NCI-H146 treated with DMSO at 0.1 percent for 48 hours (cell line): ENCODE results near the gene EP400.
"Not testable (repeated sequence)": the region's sequence is repeated elsewhere in the genome, so short reads cannot be mapped to it uniquely, and the experiment has no call there.

Experiments used
- DNase-seq: peaks from one replicate; lab custom pipeline; 2025; ENCODE audit not compliant: unreplicated experiment; lab: John Stamatoyannopoulos, UW

EP400 gene

DNA sequence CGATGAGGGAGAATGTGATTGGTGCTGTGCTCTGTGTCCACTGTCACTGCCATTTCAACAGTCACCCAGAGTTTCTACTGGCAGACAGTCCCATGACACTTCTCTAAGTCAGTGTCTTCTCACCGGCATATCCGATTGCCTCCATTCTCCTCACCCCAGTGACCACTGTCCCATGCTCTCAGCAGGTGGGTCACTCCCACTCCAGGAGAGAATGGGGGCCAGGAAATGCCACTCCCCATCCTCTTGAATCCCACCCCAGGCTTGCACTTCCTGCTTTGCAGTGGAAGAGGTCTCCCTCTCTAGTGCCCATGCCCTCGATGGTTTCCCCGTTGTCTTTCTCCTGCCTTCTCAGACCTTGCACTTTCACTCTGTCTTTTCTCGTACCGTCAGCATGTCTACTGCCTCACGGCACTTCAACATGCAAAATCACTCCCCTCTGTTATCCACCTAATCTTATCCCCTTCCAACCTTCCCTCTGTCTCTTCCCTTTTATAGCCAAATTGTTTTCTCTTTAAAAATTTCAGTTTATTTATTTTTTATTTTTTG lies 2.2 kb upstream of the EP400 start:
- no peak for DNase-seq

DNA sequence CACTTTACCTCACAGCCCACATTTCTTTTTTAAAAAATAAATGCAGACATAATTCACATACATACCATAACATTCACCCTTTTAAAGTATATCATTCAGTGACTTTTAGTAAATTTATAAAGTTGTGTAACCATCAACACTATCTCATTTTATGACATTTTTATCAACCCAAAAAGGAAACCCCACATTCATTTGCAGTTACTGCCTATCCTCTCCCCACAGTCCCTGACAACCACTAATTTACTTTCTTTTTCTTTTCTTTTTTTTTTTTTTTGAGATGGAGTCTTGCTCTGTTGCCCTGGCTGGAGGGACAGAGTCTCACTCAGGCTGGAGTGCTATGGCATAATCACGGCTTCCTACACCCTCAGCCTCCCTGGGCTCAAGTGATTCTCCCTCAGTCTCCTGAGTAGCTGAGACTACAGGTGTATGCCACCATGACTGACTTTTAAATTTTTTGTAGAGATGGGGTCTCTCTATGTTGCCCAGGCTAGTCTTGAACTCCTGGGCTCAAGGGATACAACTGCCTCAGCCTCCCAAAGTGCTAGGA lies 1.5 kb upstream of the EP400 start:
- DNase-seq: no peak

DNA sequence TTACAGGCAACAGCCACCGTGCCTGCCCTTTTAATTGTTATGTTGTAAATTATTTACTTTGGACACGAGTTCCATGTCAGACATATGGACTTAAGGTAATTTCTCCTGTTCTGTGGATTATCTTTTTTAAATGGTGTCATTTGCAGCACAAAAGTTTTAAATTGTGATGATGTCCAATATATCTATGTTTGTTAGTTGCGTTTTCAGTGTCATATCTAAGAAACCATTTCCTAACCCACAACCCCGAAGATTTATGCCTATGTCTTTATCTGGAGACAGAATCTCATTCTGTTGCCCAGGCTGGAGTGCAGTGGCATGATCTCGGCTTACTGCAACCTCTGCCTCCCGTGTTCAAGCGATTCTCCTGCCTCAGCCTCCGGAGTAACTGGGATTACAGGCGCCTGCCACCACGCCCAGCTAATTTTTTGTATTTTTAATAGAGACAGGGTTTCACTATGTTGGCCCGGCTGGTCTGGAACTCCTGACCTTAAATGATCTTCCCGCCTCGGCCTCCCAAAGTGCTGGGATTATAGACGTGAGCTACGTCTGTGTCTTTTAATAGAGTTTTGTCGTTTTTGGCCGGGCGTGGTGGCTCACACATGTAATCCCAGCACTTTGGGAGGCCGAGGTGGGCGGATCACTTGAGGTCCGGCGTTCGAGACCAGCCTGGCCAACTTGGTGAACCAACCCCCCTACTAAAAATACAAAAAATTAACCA lies 870 bp upstream of the EP400 start:
- not testable (repeated sequence) for DNase-seq

DNA sequence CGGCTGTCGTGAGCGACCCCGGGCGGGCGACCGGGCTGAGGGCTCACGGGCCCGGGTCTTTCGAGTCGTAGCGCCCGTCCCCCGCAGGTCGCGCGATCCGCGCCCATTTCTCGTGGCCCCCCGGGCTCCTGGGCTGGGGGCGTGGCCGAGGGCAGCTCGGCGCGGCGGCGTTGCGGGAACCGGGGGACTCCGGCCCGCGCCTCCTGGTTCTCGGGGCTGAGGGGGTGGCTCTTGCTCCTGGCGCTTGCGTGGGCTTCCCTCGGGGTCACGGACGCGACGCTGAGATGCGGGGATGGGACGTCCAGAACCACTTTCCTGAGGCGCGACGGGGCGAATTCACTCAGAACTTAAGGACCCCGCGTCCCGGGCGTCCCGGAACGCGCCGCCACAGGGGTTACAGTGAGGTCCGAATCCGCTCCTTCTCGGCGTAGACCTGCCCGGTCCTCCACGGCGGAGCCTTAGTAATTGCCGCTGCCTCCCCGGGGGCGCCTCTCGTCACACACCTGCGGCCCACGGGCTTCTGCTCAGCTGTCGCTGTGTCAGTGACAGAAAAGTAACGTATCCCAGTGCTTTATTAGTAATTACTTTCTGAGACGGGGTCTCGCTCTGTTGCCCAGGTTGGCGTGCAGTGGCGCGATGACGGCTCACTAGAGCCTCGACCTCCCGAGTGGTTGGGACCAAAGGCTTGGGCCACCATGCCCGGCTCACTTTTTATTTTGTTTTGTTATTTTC lies 606 bp downstream of the EP400 start:
- DNase-seq: no peak

DNA sequence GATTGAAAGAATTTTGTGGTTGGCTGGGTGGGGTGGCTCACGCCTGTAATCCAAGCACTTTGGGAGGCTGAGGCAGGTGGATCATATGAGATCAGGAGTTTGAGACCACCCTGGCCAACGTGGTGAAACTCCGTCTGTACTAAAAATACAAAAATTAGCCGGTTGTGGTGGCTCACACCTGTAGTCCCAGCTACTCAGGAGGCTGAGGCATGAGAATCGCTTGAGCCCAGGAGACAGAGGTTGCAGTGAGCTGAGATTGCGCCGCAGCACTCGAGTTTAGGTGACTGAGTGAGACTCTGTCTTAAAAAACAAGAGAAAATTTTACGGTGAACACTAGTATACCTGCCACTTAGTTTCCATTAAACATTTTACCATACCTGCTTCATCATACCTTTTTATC lies 4.1 kb downstream of the EP400 start:
- not testable (repeated sequence) for DNase-seq

DNA sequence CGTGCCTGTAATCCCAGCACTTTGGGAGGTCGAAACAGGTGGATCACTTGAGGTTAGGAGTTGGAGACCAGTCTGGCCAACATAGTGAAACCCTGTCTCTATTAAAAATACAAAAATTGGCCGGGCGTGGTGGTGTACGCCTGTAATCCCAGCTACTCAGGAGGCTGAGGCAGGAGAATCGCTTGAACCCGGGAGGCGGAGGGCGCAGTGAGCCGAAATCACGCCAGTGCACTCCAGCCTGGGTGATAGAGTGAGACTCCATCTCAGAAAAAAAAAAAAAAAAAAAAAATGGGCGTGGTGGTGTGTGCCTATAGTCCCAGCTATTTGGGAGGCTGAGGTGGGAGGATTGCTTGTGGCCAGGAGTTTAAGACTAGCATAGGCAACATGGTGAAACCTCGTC lies 4.7 kb downstream of the EP400 start:
- not testable (repeated sequence) for DNase-seq

DNA sequence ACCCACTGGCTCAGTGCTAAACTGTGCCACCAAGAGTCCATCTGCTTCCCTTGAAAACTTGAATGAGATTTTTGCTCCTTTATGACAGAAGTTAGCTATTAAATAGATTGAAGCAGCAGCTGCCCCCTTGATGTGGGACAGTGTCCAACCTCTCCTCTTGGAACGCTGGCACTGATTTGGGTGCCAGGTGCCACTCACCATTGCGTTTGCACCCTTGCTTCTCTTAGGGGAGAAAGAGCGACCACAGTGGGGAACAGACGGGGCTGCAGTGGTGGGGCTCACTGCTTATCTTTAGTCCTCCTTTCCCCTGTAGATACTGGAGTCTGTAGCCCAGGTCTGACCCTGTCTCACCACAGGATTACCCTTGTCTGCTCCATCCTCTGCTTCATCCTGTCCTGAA lies 9.4 kb downstream of the EP400 start:
- no peak for DNase-seq

DNA sequence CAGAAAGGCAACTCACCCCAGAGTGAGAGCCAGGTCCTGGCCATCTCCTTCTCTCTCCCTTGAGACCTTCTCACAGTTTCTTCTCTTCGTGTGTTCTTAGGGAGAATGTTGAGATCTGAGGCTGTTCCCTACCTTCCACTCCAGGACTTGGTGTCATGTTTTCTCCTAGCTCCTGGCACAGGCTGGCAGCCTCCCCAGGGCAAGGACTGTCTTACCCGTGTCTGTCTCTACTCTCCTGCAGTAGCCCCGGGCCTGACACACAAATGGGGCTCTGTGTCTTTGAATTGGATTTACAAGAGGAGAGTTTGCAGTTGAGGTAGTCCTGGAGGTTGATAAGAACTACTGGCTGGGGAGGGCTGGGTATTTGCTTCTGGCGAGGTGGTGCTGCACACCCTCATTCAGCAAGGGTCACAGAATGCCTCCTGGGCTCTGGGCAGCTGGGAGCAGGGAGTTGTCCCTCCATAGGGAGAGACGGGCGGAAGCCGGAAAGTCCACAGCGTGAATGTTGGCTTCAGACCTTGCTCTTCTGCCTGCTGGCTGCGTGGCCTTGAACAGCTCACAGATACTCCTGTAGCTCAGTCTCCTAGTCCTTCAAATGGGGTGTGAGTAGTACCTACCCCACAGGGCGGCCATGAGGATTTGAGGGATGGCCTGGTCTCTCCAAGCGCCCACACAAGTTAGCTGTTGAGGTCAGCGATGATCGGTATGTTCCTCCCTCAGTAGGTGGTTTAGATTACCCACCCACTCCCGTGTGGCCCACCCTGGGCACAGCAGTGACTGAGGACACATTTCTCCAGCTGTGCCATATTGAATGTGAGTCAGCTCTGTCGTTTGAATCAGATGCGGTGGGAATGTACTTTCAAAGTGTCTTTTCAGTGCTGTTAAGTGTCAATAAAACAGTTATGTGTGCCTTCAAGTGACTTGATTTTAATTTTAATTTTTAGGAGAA lies 10.2 kb downstream of the EP400 start:
- no peak for DNase-seq

DNA sequence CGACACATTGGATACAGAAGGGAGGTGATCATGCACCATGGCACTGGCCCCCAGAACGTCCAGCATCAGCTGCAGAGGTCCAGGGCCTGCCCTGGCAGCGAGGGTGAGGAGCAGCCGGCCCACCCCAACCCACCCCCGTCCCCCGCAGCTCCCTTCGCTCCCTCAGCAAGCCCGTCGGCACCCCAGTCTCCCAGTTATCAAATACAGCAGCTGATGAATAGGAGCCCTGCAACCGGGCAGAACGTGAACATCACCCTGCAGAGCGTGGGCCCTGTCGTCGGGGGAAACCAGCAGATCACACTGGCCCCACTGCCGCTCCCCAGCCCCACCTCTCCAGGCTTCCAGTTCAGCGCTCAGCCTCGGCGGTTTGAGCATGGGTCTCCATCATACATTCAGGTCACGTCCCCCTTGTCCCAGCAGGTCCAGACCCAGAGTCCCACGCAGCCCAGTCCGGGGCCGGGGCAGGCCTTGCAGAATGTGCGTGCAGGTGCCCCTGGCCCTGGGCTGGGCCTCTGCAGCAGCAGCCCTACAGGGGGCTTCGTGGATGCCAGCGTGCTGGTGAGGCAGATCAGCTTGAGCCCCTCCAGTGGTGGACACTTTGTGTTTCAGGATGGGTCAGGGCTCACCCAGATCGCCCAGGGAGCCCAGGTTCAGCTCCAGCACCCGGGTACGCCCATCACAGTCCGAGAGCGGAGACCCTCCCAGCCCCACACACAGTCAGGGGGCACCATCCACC lies 11.0 kb downstream of the EP400 start:
- DNase-seq: not testable (repeated sequence)

DNA sequence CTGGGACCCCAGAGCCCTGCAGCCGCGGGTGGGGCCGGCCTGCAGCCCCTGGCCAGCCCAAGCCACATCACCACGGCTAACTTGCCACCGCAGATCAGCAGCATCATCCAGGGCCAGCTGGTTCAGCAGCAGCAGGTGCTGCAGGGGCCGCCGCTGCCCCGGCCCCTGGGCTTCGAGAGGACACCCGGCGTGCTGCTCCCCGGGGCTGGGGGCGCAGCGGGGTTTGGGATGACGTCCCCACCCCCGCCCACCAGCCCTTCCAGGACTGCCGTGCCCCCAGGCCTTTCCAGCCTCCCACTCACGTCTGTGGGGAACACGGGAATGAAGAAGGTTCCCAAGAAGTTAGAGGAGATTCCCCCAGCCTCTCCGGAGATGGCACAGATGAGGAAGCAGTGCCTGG lies 11.6 kb downstream of the EP400 start:
- not testable (repeated sequence) for DNase-seq

DNA sequence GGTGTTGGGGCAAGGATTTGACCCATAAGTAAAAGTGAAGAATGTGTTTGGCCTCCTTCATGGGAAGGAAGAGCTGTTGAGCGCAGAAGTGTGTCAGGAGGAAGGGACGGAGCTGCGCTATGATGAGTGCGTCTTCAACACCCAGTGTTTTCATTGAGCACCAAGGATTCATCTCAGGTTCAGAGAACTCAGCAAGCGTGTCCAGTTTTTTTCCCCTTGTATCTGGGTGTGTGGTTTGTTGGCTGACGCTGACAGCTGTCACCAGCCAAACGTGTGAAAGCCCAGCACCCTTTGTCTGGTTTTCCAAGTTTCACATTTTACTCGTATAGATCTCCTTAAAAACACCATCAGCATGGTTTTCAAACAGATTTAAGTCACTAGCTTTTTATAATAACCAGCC lies 12.3 kb downstream of the EP400 start:
- no peak for DNase-seq

DNA sequence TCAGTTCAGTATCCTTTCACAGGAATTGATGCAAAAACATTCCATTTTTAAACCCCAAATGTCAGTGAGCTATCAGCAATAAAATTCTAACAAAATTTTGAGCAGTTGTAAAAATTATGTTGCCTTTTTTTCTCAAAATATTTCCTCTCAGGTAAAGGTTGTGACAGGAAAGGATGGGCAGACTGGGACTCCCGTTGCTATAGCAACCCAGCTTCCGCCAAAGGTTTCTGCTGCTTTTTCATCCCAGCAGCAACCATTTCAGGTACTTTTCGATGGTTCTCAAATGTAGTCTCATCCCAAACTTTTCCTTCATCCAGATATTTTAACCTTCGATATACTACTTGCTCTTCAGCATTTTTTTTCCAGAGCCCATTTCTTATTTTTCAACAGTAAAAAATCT lies 13.6 kb downstream of the EP400 start:
- no peak for DNase-seq

DNA sequence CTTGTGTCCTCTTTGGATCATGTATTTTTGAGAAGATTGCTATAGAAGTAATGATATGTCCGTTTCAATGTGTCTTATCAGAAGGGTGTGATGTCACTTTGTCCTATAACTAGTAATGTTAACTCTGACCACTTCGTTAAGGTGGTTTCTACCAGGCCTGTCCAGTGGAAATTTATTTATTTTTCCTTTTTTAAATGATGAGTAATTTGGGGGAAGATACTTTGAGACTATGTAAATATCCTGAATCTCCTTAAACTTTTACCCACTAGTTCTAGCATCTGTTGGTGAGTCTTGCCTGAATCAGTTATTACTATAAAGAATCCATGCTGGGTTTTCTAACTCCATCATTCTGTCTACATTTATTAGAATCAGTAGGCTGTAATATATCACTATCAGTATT lies 15.3 kb downstream of the EP400 start:
- no peak for DNase-seq

DNA sequence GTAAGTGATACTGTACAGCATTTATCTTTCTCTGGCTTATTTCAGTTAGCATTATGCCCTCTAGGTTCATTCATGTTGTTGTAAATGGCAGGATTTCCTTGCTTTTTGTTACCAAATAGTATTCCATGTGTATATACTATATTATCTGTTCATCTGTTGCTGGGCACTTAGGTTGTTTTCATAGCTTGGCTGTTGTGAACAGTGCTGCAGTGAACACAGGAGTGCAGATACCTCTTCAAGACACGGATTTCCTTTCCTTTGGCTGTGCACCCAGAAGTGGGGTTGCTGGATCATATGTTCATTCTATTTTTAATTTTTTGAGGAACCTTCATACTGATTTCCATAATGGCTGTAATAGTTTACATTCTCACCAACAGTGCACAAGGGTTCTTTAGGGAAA lies 21.5 kb downstream of the EP400 start:
- DNase-seq: no peak

DNA sequence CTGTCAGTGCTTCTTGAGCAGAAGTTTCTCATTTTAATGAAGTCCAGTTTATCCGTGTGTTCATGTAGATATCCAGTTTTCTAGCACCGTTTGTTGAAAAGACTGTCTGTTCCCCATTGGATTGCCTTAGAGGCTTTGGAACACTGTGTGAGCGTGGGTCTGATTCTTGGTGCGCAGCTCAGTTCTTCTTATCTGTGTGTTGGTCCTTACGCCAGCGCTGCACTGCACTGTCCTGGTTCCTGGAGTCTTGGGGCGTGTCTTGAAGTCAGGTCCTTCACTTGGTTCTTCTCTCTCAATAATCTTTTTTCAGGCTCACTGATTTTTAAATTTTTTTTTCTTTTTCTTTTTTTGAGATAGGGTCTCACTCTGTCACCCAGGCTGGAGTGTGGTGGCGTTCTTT lies 25.5 kb downstream of the EP400 start:
- DNase-seq: no peak

DNA sequence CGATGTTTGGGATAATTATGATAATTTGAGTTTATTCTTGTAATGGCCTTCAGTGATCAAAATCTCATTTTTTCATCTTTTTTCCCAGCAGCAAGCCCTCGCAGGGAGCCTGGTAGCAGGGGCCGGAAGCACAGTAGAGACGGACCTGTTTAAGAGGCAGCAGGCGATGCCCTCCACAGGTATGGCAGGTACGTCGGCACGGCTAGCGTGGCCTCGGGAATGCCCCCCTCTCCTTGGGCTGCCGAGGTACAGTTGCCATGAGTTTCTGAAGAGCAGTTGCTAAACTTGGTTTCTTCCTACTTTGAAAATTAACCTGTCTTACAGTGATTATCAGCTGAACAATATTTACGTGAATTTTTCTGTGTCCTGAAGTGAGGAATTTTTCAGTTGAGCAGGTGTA lies 29.9 kb downstream of the EP400 start:
- DNase-seq: no peak

DNA sequence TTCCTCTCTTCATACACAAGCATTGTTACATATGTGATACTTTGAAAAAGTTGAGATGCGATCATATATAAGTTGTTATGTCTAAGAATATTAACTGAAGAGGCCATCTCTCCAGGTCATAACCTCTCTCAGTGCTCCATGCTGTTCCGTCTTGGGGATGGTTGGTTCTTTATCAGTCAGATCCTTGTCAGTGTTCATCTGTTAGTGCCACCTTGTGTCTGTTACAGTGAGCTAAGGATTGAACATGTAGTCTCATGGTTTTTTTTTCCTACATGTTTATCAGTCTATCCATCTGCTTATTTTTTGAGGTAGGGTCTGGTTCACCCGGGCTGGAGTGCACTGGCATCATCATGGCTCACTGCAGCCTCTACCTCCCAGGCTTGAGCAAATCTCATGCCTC lies 30.5 kb downstream of the EP400 start:
- no peak for DNase-seq

DNA sequence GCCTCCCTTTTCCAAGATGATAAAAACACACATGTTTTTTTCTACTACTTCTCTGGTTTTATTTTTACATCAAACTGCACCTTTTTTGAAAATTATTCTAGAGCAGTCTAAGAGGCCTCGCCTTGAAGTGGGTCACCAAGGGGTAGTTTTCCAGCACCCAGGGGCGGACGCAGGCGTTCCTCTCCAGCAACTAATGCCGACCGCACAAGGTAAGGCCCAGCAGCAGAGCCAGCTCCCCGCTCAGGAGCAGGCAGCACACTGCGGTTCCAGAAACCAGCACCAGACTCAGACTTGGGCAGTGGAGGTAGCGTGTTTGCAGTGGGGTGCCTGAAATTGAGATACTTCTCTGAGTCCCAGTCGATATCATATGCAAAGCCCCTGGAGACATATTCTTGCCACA lies 31.6 kb downstream of the EP400 start:
- DNase-seq: no peak

DNA sequence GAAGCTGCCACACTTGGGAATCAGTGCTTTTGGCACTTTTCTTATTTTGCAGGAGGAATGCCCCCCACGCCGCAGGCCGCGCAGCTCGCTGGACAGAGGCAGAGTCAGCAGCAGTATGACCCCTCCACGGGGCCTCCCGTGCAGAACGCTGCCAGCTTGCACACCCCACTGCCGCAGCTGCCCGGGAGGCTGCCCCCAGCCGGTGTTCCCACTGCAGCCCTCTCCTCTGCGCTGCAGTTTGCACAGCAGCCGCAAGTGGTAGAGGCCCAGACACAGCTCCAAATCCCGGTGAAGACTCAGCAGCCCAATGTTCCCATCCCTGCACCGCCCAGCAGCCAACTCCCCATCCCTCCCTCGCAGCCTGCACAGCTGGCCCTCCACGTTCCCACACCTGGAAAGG lies 32.3 kb downstream of the EP400 start:
- DNase-seq: no peak

DNA sequence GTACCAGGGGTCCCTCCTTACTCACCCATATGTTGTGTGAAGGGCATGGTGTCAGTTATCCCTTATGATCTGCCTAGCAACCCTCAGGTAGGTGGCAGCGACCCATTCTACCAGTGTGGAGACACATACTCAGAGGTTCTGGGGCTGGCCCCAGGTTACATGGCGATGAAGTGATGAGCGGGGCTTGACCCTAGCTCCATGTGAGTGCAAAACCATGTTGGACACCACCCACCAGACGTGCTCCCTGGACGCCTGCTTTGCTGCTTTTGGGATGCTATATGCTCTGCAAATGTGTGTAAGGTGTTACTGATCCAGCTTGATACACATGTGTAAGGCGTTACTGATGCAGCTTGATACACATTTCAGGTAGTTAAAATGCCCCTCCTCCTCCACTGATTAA lies 33.3 kb downstream of the EP400 start:
- DNase-seq: no peak
